NCI-H2171 (cell line): ENCODE data around the gene BMP8B.

Experiments used
- DNase-seq: peaks from one replicate; lab custom pipeline; 2025; lab: John Stamatoyannopoulos, UW

Gene BMP8B

GRCh38 chr1:39722495-39722894, 66.2 kb downstream of the BMP8B start:
- no peak for DNase-seq

GRCh38 chr1:39721664-39722063, 67.0 kb downstream of the BMP8B start:
- no peak for DNase-seq

- DNase-seq: peak; percentile 58
These were observed 68.3 kb downstream of the BMP8B start for GRCh38 chr1:39720094-39720999.

GRCh38 chr1:39717809-39718208, 70.9 kb downstream of the BMP8B start:
- DNase-seq: no peak

- DNase-seq: no peak
These were observed 75.1 kb downstream of the BMP8B start for GRCh38 chr1:39713557-39713956.

- no peak for DNase-seq
These were observed 76.7 kb downstream of the BMP8B start for GRCh38 chr1:39711966-39712340.

- DNase-seq: no peak
These were observed 77.3 kb downstream of the BMP8B start for GRCh38 chr1:39711104-39711965.

GRCh38 chr1:39707506-39707905, 81.2 kb downstream of the BMP8B start:
- no peak for DNase-seq
